ENCODE results near the gene SFXN5.

Gene SFXN5

GRCh38 chr2:72953528-72953927 lies 118.0 kb downstream of the SFXN5 start:
- no peak for DNase-seq

GRCh38 chr2:72952961-72953360 lies 118.6 kb downstream of the SFXN5 start:
- DNase-seq: no peak

- no peak for DNase-seq
Measured at GRCh38 chr2:72952110-72952823, 119.2 kb downstream of the SFXN5 start.

GRCh38 chr2:72951303-72952095 lies 120.0 kb downstream of the SFXN5 start:
- DNase-seq: no peak

GRCh38 chr2:72950558-72951255 lies 120.8 kb downstream of the SFXN5 start:
- DNase-seq: no peak

- DNase-seq: no peak
Measured at GRCh38 chr2:72949642-72950041, 121.9 kb downstream of the SFXN5 start.

GRCh38 chr2:72949045-72949444 lies 122.5 kb downstream of the SFXN5 start:
- no peak for DNase-seq

- no peak for DNase-seq
Measured at GRCh38 chr2:72947952-72948830, 123.3 kb downstream of the SFXN5 start.

GRCh38 chr2:72946466-72946865 lies 125.0 kb downstream of the SFXN5 start:
- no peak for DNase-seq

- DNase-seq: no peak
Measured at GRCh38 chr2:72945450-72946019, 126.0 kb downstream of the SFXN5 start.

- no peak for DNase-seq
Measured at GRCh38 chr2:72944804-72945449, 126.6 kb downstream of the SFXN5 start.

GRCh38 chr2:72943540-72944395 lies 127.7 kb downstream of the SFXN5 start:
- no peak for DNase-seq

- DNase-seq: no peak
Measured at GRCh38 chr2:72942881-72943418, 128.6 kb downstream of the SFXN5 start.

- DNase-seq: no peak
Measured at GRCh38 chr2:72942293-72942692, 129.2 kb downstream of the SFXN5 start.

- DNase-seq: no peak
Measured at GRCh38 chr2:72940786-72941185, 130.7 kb downstream of the SFXN5 start.

- no peak for DNase-seq
Measured at GRCh38 chr2:72940361-72940760, 131.2 kb downstream of the SFXN5 start.

GRCh38 chr2:72938455-72938854 lies 133.1 kb downstream of the SFXN5 start:
- DNase-seq: peak in 1 of 2 experiments; percentile 19

- no peak for DNase-seq
Measured at GRCh38 chr2:72937356-72937669, 134.2 kb downstream of the SFXN5 start.

GRCh38 chr2:72936660-72937355 lies 134.7 kb downstream of the SFXN5 start:
- no peak for DNase-seq

GRCh38 chr2:72935611-72935957 lies 135.9 kb downstream of the SFXN5 start:
- DNase-seq: no peak

Measured in SHP77 (cell line).